GM23338 (cell line): ENCODE measurements around the gene CHRM5. TPM values are rescaled to one million over a fixed set of nuclear protein-coding genes. Genes with fewer than 3 reads are reported as not detected.

Experiments used
- ATAC-seq: fragments of 200-7000 bp; cut with Tn5 transposase; 3 replicates; pipeline ENCODE4 v1.9.1; 2020
- DNase-seq: peaks from one replicate; pipeline ENCODE4 v3.0.0-alpha.2; 2015; ENCODE audit warnings: low spot score
- H2AFZ ChIP-seq: fragments of 200-600 bp; sonication (generic); 2 replicates; pipeline ENCODE4 v1.8.0; 2016; ENCODE audit warnings: antibody characterized with exemption, mild to moderate bottlenecking, moderate library complexity
- H3F3A ChIP-seq: fragments of 200-600 bp; sonication (generic); replicated peaks from 2 replicates; pipeline ENCODE4 v1.8.0; 2017; ENCODE audit warnings: antibody characterized with exemption, mixed run types, low read depth
- H3K27ac ChIP-seq: fragments of 200-600 bp; sonication (generic); 2 replicates; pipeline ENCODE4 v1.6.1; 2016; ENCODE audit warnings: low read depth
- H3K27me3 ChIP-seq: fragments of 200-600 bp; sonication (generic); 2 replicates; pipeline ENCODE4 v1.8.0; 2016; ENCODE audit warnings: mild to moderate bottlenecking, mixed run types, moderate library complexity; ENCODE audit not compliant: insufficient read depth
- H3K36me3 ChIP-seq: fragments of 200-600 bp; sonication (generic); 2 replicates; pipeline ENCODE4 v1.8.0; 2016; ENCODE audit warnings: mild to moderate bottlenecking; ENCODE audit not compliant: insufficient read depth
- H3K4me1 ChIP-seq: fragments of 200-600 bp; sonication (generic); 2 replicates; pipeline ENCODE4 v1.8.0; 2016; ENCODE audit warnings: mild to moderate bottlenecking, moderate library complexity; ENCODE audit not compliant: insufficient read depth
- H3K4me2 ChIP-seq: fragments of 200-600 bp; sonication (generic); 2 replicates; pipeline ENCODE4 v1.7.1; 2017; ENCODE audit warnings: mixed run types
- H3K4me3 ChIP-seq: fragments of 200-600 bp; sonication (generic); 2 replicates; pipeline ENCODE4 v1.6.1; 2016; ENCODE audit warnings: mixed run types
- H3K79me2 ChIP-seq: fragments of 200-600 bp; sonication (generic); replicated peaks from 2 replicates; pipeline ENCODE4 v1.8.0; 2017; ENCODE audit warnings: mild to moderate bottlenecking; ENCODE audit not compliant: insufficient read depth
- H3K9me2 ChIP-seq: fragments of 200-600 bp; sonication (generic); 2 replicates; pipeline ENCODE4 v1.8.0; 2017; ENCODE audit not compliant: insufficient read depth
- H4K20me1 ChIP-seq: fragments of 200-600 bp; sonication (generic); replicated peaks from 2 replicates; pipeline ENCODE4 v1.8.0; 2017; ENCODE audit warnings: mild to moderate bottlenecking; ENCODE audit not compliant: insufficient read depth
- H3K27ac Mint-ChIP-seq: 2 replicates; pipeline ENCODE4 v1.8.0; 2020; ENCODE audit warnings: inconsistent platforms, mild to moderate bottlenecking, moderate library complexity, mixed read lengths
- H3K27me3 Mint-ChIP-seq: 3 replicates; pipeline ENCODE4 v1.8.0; 2022; ENCODE audit warnings: low read depth, mild to moderate bottlenecking, moderate library complexity, mixed read lengths, inconsistent platforms; ENCODE audit not compliant: insufficient read depth, poor library complexity
- H3K36me3 Mint-ChIP-seq: 3 replicates; pipeline ENCODE4 v1.8.0; 2021; ENCODE audit warnings: low read depth, mild to moderate bottlenecking, inconsistent platforms, moderate library complexity, mixed read lengths
- H3K4me1 Mint-ChIP-seq: 3 replicates; pipeline ENCODE4 v1.8.0; 2020; ENCODE audit warnings: mild to moderate bottlenecking, inconsistent platforms, mixed read lengths
- H3K4me3 Mint-ChIP-seq: 3 replicates; pipeline ENCODE4 v1.8.0; 2021; ENCODE audit warnings: moderate library complexity, mild to moderate bottlenecking, inconsistent platforms, mixed read lengths
- H3K9me3 Mint-ChIP-seq: 3 replicates; pipeline ENCODE4 v1.8.0; 2020; ENCODE audit warnings: moderate library complexity, mild to moderate bottlenecking, inconsistent platforms, mixed read lengths
- CREB1 ChIP-seq: fragments of 250-450 bp; sonication (Bioruptor Pico); IDR thresholded peaks from 2 replicates; pipeline ENCODE4 v1.5.0; 2020; ENCODE audit warnings: low read depth, mild to moderate bottlenecking, moderate library complexity
- EZH2 ChIP-seq: fragments of 200-600 bp; sonication (generic); IDR thresholded peaks from one replicate; pipeline ENCODE4 v1.8.0; 2017; ENCODE audit warnings: antibody characterized with exemption, mild to moderate bottlenecking, low read depth; ENCODE audit not compliant: unreplicated experiment
- EZH2phosphoT487 ChIP-seq: fragments of 200-600 bp; sonication (generic); IDR thresholded peaks from one replicate; pipeline ENCODE4 v1.8.1; 2018; ENCODE audit warnings: antibody characterized with exemption; ENCODE audit not compliant: unreplicated experiment
- JUNB ChIP-seq: IDR thresholded peaks from one replicate; pipeline ENCODE4 v1.6.1; 2016; ENCODE audit warnings: antibody characterized with exemption; ENCODE audit not compliant: unreplicated experiment
- NANOG ChIP-seq: IDR thresholded peaks from 2 replicates; pipeline ENCODE4 v1.6.1; 2016; ENCODE audit warnings: antibody characterized with exemption, borderline replicate concordance
- POLR2AphosphoS5 ChIP-seq: IDR thresholded peaks from 2 replicates; pipeline ENCODE4 v1.6.1; 2016; ENCODE audit warnings: antibody characterized with exemption, low read depth
- STAT1 ChIP-seq: IDR thresholded peaks from one replicate; pipeline ENCODE4 v1.6.1; 2016; ENCODE audit warnings: antibody characterized with exemption; ENCODE audit not compliant: unreplicated experiment
- ZNF114 ChIP-seq: fragments of 250-450 bp; sonication (Bioruptor Pico); IDR thresholded peaks from 2 replicates; pipeline ENCODE4 v1.5.0; 2020; ENCODE audit warnings: mild to moderate bottlenecking, moderate library complexity
- ZNF331 ChIP-seq: fragments of 250-450 bp; sonication (Bioruptor Pico); IDR thresholded peaks from 2 replicates; pipeline ENCODE4 v1.5.0; 2020; ENCODE audit warnings: low read depth, mild to moderate bottlenecking, moderate library complexity
- ZNF462 ChIP-seq: fragments of 250-450 bp; sonication (Bioruptor Pico); IDR thresholded peaks from 2 replicates; pipeline ENCODE4 v1.5.0; 2020; ENCODE audit warnings: mild to moderate bottlenecking, moderate library complexity
- polyA plus RNA-seq: library from polyadenylated mRNA; unstranded; fragments of >200 nt; fragmentation: Nextera tagmentation; extraction: Ambion mirVana; gene quantifications from 2 replicates; pipeline ENCODE4 v1.2.1, GENCODE V29; 2016
- total RNA-seq: library from RNA; depleted of rRNA; stranded (reverse); fragments of >200 nt; shearing (Covaris generic); gene quantifications from 2 replicates; pipeline ENCODE4 v1.2.3, GENCODE V29; 2014
- TF ChIP-seq, protein P1 (sequence below): IDR thresholded peaks from one replicate; pipeline ENCODE4 v1.6.1; 2018; ENCODE audit warnings: antibody characterized with exemption; ENCODE audit not compliant: unreplicated experiment
- TF ChIP-seq, protein P2 (sequence below): IDR thresholded peaks from 2 replicates; pipeline ENCODE4 v1.6.1; 2016; ENCODE audit warnings: antibody characterized with exemption
- TF ChIP-seq, protein P3 (sequence below), 2 experiments: fragments of 200-600 bp in 1 of 2; sonication (generic) in 1 of 2; conservative IDR thresholded peaks; 2 replicates each; pipeline versions ENCODE4 v1.5.1 to v1.6.1; 2016 to 2017; ENCODE audit warnings: antibody characterized with exemption in 2 of 2, low read depth in 2 of 2, mild to moderate bottlenecking in 2 of 2, moderate library complexity in 1 of 2

Gene CHRM5
- total and polyA plus RNA-seq, 2 experiments from 2014 or later: not detected

GRCh38 chr15:34076785-34077184, 108.5 kb downstream of the CHRM5 start:
- no peaks in the 10 kb centered on the region for H4K20me1 ChIP-seq
- H3K27me3 ChIP-seq: no peaks in the 10 kb centered on the region
- H3K9me2 ChIP-seq: no peaks in the 10 kb centered on the region
- Mint-ChIP-seq H3K4me3 (no peak overlapping the region), H3K4me1 (no peaks in the 10 kb centered on the region), H3K9me3 (no peaks in the 10 kb centered on the region), H3K27me3 (peaks cover 8% of the 10 kb centered on the region), H3K36me3 (no peaks in the 10 kb centered on the region), H3K27ac (no peak overlapping the region)
- H3K4me2 ChIP-seq: no peak overlapping the region
- no peaks in the 10 kb centered on the region for H3K4me1 ChIP-seq
- H3K27ac ChIP-seq: no peak overlapping the region
- no peak overlapping the region for H2AFZ ChIP-seq
- no peaks in the 10 kb centered on the region for H3K79me2 ChIP-seq
- TF ChIP-seq, protein P1, sequence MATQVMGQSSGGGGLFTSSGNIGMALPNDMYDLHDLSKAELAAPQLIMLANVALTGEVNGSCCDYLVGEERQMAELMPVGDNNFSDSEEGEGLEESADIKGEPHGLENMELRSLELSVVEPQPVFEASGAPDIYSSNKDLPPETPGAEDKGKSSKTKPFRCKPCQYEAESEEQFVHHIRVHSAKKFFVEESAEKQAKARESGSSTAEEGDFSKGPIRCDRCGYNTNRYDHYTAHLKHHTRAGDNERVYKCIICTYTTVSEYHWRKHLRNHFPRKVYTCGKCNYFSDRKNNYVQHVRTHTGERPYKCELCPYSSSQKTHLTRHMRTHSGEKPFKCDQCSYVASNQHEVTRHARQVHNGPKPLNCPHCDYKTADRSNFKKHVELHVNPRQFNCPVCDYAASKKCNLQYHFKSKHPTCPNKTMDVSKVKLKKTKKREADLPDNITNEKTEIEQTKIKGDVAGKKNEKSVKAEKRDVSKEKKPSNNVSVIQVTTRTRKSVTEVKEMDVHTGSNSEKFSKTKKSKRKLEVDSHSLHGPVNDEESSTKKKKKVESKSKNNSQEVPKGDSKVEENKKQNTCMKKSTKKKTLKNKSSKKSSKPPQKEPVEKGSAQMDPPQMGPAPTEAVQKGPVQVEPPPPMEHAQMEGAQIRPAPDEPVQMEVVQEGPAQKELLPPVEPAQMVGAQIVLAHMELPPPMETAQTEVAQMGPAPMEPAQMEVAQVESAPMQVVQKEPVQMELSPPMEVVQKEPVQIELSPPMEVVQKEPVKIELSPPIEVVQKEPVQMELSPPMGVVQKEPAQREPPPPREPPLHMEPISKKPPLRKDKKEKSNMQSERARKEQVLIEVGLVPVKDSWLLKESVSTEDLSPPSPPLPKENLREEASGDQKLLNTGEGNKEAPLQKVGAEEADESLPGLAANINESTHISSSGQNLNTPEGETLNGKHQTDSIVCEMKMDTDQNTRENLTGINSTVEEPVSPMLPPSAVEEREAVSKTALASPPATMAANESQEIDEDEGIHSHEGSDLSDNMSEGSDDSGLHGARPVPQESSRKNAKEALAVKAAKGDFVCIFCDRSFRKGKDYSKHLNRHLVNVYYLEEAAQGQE: no peak
- TF ChIP-seq EZH2phosphoT487 (no peak), STAT1 (no peak), ZNF462 (CRISPR knock-in tag) (no peak), ZNF331 (no peak), ZNF114 (CRISPR knock-in tag) (no peak), JUNB (no peak), EZH2 (no peak), POLR2AphosphoS5 (no peak), NANOG (no peak), CREB1 (no peak)
- TF ChIP-seq, protein P2, sequence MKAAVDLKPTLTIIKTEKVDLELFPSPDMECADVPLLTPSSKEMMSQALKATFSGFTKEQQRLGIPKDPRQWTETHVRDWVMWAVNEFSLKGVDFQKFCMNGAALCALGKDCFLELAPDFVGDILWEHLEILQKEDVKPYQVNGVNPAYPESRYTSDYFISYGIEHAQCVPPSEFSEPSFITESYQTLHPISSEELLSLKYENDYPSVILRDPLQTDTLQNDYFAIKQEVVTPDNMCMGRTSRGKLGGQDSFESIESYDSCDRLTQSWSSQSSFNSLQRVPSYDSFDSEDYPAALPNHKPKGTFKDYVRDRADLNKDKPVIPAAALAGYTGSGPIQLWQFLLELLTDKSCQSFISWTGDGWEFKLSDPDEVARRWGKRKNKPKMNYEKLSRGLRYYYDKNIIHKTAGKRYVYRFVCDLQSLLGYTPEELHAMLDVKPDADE: no peak
- TF ChIP-seq, protein P3, sequence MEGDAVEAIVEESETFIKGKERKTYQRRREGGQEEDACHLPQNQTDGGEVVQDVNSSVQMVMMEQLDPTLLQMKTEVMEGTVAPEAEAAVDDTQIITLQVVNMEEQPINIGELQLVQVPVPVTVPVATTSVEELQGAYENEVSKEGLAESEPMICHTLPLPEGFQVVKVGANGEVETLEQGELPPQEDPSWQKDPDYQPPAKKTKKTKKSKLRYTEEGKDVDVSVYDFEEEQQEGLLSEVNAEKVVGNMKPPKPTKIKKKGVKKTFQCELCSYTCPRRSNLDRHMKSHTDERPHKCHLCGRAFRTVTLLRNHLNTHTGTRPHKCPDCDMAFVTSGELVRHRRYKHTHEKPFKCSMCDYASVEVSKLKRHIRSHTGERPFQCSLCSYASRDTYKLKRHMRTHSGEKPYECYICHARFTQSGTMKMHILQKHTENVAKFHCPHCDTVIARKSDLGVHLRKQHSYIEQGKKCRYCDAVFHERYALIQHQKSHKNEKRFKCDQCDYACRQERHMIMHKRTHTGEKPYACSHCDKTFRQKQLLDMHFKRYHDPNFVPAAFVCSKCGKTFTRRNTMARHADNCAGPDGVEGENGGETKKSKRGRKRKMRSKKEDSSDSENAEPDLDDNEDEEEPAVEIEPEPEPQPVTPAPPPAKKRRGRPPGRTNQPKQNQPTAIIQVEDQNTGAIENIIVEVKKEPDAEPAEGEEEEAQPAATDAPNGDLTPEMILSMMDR (conservative IDR thresholded peaks at IDR 0.05; ENCODE audit: low read depth in 2 of 2): no peak
- H3K4me3 ChIP-seq: no peak overlapping the region
- ATAC-seq: no peak
- no peak for DNase-seq
- H3K36me3 ChIP-seq: no peaks in the 10 kb centered on the region
- H3F3A ChIP-seq: no peaks in the 10 kb centered on the region
